ENCODE measurements around the gene TRNAU1AP. TPM values are rescaled to one million over a fixed set of nuclear protein-coding genes. Genes with fewer than 3 reads are reported as not detected.
"Not testable (repeated sequence)": the region's sequence is repeated elsewhere in the genome, so short reads cannot be mapped to it uniquely, and the experiment has no call there.

Gene TRNAU1AP
- total and polyA plus RNA-seq, 2 experiments from 2014 or later = 21.9 to 27.4 TPM

DNA sequence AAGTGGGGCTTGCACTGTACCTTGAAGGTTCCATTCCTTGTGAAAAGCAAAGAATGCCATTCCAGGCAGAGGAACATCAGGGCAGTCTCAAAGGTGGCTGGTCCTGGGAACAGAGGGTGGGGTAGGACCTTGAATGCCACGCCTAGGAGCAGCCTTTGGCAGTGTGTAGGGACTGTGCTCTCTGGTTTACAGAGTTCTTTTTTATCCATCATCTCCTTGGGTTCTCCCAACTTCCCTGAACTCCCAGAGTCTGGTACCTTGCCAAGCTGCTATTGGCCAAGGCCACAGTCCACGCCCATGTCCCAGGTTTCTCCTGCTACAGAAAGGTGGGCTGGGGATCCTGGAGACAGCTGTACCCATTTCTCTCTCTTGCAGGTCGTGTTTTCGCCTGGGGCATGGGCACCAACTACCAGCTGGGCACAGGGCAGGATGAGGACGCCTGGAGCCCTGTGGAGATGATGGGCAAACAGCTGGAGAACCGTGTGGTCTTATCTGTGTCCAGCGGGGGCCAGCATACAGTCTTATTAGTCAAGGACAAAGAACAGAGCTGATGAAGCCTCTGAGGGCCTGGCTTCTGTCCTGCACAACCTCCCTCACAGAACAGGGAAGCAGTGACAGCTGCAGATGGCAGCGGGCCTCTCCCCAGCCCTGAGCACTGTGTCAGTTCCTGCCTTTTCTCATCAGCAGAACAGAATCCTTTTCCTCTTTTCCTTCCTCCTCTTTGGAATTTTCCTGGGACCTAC lies 15.3 kb upstream of the TRNAU1AP start:
- Histone ChIP-seq H3K27ac (no peak overlapping the region), H2AFZ (no peak overlapping the region), H3K79me2 (ENCODE audit: insufficient read depth) (no peaks in the 10 kb centered on the region), H3K4me3 (no peak overlapping the region), H4K20me1 (ENCODE audit: insufficient read depth) (no peaks in the 10 kb centered on the region), H3K9me2 (ENCODE audit: insufficient read depth) (no peaks in the 10 kb centered on the region), H3F3A (ENCODE audit: insufficient read depth) (no peaks in the 10 kb centered on the region), H3K9ac (no peak overlapping the region), H3K27me3 (replicated peaks; ENCODE audit: insufficient read depth) (no peaks in the 10 kb centered on the region), H3K4me1 (ENCODE audit: insufficient read depth) (no peaks in the 10 kb centered on the region), H3K9me3 (ENCODE audit: low read depth) (no peaks in the 10 kb centered on the region), H3K4me2 (ENCODE audit: unreplicated experiment) (no peak overlapping the region), H3K36me3 (ENCODE audit: low read depth) (no peaks in the 10 kb centered on the region; the same call in 1 of the 2 replicates)
- 80 to 83% methylated on average over 8 of the region's 8 CpGs for WGBS, 2 experiments (ENCODE audit: low coverage in 1 of 2, low lambda C conversion rate in 2 of 2, missing lambda C conversion rate in 2 of 2)
- TF ChIP-seq EZH2 (IDR thresholded peaks at IDR 0.05; ENCODE audit: insufficient read depth, poor library complexity, severe bottlenecking) (no peak), EZH2phosphoT487 (IDR thresholded peaks at IDR 0.05; ENCODE audit: insufficient read depth, low read depth) (no peak)
- DNase-seq = no peak
- in situ Hi-C loops (cut with MboI) = no loop called here

DNA sequence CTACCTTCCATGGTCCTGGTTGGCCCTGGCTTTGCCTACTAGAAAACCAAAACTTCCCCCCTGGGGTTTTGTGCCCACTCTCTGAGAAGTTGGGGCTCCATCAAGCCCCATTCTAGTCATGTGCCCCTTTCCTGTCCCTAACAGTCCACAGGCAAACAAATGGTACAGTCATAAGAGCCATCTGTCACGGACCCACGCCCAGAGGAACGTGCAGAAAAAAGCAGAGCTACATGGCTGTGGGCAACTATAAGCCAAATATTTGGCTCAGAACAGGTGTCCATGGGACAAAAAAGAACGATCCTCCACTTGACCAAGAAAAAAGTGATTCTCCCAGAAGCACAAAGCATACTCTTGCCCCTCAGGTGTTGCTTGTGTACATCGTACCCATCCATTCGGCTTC lies 14.6 kb upstream of the TRNAU1AP start:
- no peak overlapping the region for H3K9ac ChIP-seq
- no peaks in the 10 kb centered on the region for H3K9me2 ChIP-seq (ENCODE audit: insufficient read depth)
- 99% methylated on average over 6 of the region's 6 CpGs for whole genome bisulfite sequencing, 2 experiments (ENCODE audit: low coverage in 1 of 2, low lambda C conversion rate in 2 of 2, missing lambda C conversion rate in 2 of 2)
- H3K79me2 ChIP-seq (ENCODE audit: insufficient read depth) = no peaks in the 10 kb centered on the region
- H3K4me3 ChIP-seq = no peak overlapping the region
- in situ Hi-C loops (cut with MboI) = no loop called here
- no peak overlapping the region for H2AFZ ChIP-seq
- no peak for DNase-seq
- H3K9me3 ChIP-seq (ENCODE audit: low read depth) = no peaks in the 10 kb centered on the region
- H3K4me2 ChIP-seq (ENCODE audit: unreplicated experiment) = no peak overlapping the region
- H3F3A ChIP-seq (ENCODE audit: insufficient read depth) = no peaks in the 10 kb centered on the region
- H3K27me3 ChIP-seq (replicated peaks; ENCODE audit: insufficient read depth) = no peaks in the 10 kb centered on the region
- TF ChIP-seq EZH2phosphoT487 (IDR thresholded peaks at IDR 0.05; ENCODE audit: insufficient read depth, low read depth) (no peak), EZH2 (IDR thresholded peaks at IDR 0.05; ENCODE audit: insufficient read depth, poor library complexity, severe bottlenecking) (no peak)
- no peaks in the 10 kb centered on the region for H3K4me1 ChIP-seq (ENCODE audit: insufficient read depth)
- no peaks in the 10 kb centered on the region for H4K20me1 ChIP-seq (ENCODE audit: insufficient read depth)
- H3K27ac ChIP-seq = no peak overlapping the region
- no peaks in the 10 kb centered on the region; the same call in 1 of the 2 replicates for H3K36me3 ChIP-seq (ENCODE audit: low read depth)

DNA sequence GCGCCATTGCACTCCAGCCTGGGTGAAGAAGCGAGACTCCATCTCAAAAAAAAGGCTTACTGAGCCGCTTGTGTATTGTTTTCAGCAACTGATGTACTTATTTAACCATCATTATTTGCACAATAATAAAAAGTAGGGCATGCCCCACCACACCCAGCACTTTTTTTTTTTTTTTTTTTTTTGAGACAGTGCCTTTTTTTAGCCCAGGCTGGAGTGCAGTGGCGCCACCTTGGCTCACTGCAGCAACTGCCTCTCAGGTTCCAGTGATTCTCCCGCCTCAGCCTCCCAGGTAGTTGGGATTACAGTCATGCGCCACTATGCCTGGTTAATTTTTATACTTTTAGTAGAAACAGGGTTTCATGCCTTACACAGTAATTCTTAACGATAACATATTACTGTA lies 12.2 kb upstream of the TRNAU1AP start:
- H3K27ac ChIP-seq = no peak overlapping the region
- H3K79me2 ChIP-seq (ENCODE audit: insufficient read depth) = no peaks in the 10 kb centered on the region
- H3K4me1 ChIP-seq (ENCODE audit: insufficient read depth) = no peaks in the 10 kb centered on the region
- DNase-seq = no peak
- H3K4me2 ChIP-seq (ENCODE audit: unreplicated experiment) = no peak overlapping the region
- no peaks in the 10 kb centered on the region for H4K20me1 ChIP-seq (ENCODE audit: insufficient read depth)
- no peak overlapping the region for H3K4me3 ChIP-seq
- 86 to 88% methylated on average over 7 of the region's 7 CpGs for WGBS, 2 experiments (ENCODE audit: low coverage in 1 of 2, low lambda C conversion rate in 2 of 2, missing lambda C conversion rate in 2 of 2)
- H3K9me3 ChIP-seq (ENCODE audit: low read depth) = no peaks in the 10 kb centered on the region
- TF ChIP-seq EZH2phosphoT487 (IDR thresholded peaks at IDR 0.05; ENCODE audit: insufficient read depth, low read depth) (no peak), EZH2 (IDR thresholded peaks at IDR 0.05; ENCODE audit: insufficient read depth, poor library complexity, severe bottlenecking) (no peak)
- in situ Hi-C loops (cut with MboI) = no loop called here
- H2AFZ ChIP-seq = no peak overlapping the region
- no peaks in the 10 kb centered on the region; the same call in 1 of the 2 replicates for H3K36me3 ChIP-seq (ENCODE audit: low read depth)
- no peaks in the 10 kb centered on the region for H3K27me3 ChIP-seq (replicated peaks; ENCODE audit: insufficient read depth)
- no peaks in the 10 kb centered on the region for H3F3A ChIP-seq (ENCODE audit: insufficient read depth)
- no peak overlapping the region for H3K9ac ChIP-seq
- no peaks in the 10 kb centered on the region for H3K9me2 ChIP-seq (ENCODE audit: insufficient read depth)

DNA sequence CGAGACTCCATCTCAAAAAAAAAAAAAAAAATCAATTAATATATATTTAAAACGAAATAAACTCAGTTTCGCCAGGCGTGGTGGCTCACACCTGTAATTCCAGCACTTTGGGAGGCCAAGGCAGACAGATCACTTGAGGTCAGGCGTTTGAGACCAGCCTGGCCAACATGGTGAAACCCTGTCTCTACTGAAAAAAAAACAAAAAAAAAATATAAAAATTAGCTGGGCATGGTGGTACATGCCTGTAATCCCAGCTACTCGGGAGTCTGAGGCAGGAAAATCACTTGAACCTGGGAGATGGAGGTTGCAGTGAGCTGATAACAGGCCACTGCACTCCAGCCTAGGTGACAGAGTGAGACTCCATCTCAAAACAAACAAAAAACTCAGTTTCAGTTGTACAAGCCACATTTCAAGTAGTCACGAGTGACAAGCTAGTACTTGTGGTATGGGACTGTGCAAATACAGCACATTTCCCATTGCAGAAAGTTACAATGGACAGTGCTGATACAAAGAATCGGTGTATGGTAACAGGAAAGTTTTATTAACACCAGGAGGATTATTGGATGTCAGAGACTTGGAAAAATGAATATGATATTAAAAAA lies 11.4 kb upstream of the TRNAU1AP start:
- H3K27ac ChIP-seq; H3K4me1 ChIP-seq (ENCODE audit: insufficient read depth); DNase-seq; H3F3A ChIP-seq (ENCODE audit: insufficient read depth); H4K20me1 ChIP-seq (ENCODE audit: insufficient read depth); H3K27me3 ChIP-seq (replicated peaks; ENCODE audit: insufficient read depth); H3K9me3 ChIP-seq (ENCODE audit: low read depth); H3K4me2 ChIP-seq (ENCODE audit: unreplicated experiment); H3K9me2 ChIP-seq (ENCODE audit: insufficient read depth); H3K36me3 ChIP-seq (ENCODE audit: low read depth); H3K79me2 ChIP-seq (ENCODE audit: insufficient read depth); H3K4me3 ChIP-seq; in situ Hi-C loops (cut with MboI); H3K9ac ChIP-seq; H2AFZ ChIP-seq: not testable (repeated sequence)
- 87 to 88% methylated on average over 8 of the region's 8 CpGs for WGBS, 2 experiments (ENCODE audit: low coverage in 1 of 2, low lambda C conversion rate in 2 of 2, missing lambda C conversion rate in 2 of 2)
